Pons (tissue), 1 donor: ENCODE results near the gene CAPN15.

Experiments
- DNase-seq: peaks from one replicate; pipeline ENCODE4 v3.0.0-alpha.2; 2016; ENCODE audit warnings: low spot score

CAPN15 gene

GRCh38 chr16:578232-578869, 50.8 kb downstream of the CAPN15 start:
- DNase-seq: no peak

DNA sequence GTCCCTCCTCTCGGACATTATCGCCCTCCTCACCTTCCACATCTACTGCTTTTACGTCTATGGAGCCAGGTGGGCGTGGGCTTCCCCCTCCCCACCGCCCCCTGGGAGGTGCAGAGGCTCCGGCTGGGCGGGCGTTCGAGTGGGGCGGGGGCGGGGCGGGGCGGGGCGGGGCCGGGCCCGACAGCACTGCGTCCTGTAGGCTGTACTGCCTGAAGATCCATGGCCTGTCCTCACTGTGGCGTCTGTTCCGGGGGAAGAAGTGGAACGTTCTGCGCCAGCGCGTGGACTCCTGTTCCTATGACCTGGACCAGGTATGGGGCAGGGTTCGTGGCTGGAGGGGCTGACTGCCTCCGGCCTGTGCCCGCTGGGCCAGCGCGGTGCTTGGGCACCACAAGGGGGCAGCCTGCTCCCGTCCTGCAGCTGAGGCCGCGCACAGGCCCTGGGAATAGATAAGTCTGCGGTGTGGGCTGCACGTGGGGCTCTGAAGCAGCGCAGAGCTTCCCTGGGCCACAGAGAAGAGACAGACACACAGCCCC, 51.4 kb downstream of the CAPN15 start:
- DNase-seq: peak; percentile 29

- no peak for DNase-seq
These were observed 52.8 kb downstream of the CAPN15 start for GRCh38 chr16:580141-580945.

GRCh38 chr16:580946-581498, 53.5 kb downstream of the CAPN15 start:
- no peak for DNase-seq

DNA sequence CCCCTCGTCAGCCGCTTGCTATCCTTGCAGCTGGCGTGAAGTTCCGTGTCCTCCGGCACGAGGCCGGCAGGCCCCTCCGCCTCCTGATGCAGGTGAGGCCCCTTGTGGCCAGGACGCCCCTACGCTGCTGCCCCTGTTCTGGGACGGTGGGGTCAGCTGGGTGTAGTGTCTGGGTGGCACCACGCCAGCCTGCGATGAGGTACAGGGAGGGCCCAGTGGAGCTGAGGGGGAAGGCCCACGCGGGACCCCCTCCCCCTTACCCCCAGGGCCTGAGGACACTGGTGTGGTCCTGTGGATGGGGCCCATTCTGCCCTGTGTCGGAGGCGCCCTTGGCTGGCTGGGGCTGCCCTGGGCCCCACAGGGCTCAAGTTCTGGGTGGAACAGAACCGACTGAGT, 54.7 kb downstream of the CAPN15 start:
- DNase-seq: no peak

DNA sequence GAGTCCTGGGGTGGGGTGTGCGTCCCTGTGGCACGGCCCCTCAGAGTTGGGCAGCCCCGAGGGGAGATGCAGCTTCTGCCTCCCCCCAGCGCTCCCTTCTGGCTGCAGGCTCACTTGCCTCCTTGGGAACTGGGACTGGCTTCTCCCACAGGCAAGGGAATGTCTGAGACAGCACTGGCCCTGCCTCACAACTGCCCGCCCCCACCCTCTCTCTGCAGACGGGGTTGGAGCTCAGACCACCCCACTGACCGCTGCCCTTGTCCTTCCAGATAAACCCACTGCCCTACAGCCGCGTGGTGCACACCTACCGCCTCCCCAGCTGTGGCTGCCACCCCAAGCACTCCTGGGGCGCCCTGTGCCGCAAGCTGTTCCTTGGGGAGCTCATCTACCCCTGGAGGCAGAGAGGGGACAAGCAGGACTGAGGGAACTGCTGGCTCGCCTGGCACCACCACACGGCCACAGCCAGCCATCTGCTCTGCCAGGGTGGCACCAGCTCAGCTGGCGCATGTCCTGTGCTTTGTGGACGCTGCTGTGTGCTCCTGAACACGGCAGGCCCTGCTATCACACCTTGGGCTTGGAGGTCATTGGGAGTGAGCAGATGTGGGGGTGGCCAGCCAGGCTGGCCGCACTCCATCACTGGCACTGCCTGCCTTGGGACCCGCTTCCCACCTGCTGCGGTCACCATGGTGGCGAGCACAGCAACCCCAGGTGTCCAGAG, 55.3 kb downstream of the CAPN15 start:
- DNase-seq: no peak

- DNase-seq: no peak
These were observed 55.9 kb downstream of the CAPN15 start for GRCh38 chr16:583470-583814.

- DNase-seq: no peak
These were observed 56.5 kb downstream of the CAPN15 start for GRCh38 chr16:583815-584591.

- no peak for DNase-seq
These were observed 57.8 kb downstream of the CAPN15 start for GRCh38 chr16:585351-585750.

DNA sequence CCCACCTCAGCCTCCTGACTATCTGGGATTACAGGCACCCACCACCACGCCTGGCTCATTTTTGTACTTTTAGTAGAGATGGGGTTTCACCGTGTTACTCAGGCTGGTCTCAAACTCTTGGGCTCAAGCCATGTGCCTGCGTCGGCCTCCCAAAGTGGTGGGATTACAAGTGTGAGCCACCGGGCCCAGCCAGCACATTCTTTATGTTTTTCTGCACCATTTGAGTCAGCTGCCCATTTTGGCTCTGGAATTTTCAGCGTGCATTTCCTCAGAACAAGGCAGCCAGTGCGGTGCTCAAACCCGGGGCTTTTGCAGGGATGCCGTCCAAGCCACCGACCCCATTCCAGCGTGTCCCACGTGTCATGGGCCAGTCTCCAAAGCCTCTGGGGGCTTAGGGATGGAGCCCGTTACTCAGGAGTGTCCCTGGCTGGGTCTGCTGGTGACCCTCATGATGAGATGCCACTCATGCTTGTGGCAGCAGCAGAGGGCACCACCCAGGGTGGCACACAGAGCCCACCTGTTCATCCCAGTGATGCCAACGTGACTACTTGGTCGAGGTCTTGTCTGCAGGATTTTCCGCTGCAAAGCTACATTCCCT, 58.6 kb downstream of the CAPN15 start:
- DNase-seq: no peak

- DNase-seq: no peak
These were observed 59.4 kb downstream of the CAPN15 start for GRCh38 chr16:586645-587590.

DNA sequence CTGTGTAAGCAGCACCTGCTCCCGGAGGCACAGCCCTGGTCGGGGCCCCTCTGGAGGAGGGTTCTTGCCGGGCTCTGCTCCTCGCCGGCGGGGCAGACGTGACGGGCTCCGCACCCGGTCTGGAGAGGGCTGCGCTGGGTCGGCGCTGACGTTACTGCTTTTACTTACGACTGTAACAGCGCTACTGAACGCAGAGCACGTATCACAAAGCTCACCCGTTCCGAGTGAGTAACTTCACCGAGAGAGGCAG, 61.1 kb downstream of the CAPN15 start:
- no peak for DNase-seq

DNA sequence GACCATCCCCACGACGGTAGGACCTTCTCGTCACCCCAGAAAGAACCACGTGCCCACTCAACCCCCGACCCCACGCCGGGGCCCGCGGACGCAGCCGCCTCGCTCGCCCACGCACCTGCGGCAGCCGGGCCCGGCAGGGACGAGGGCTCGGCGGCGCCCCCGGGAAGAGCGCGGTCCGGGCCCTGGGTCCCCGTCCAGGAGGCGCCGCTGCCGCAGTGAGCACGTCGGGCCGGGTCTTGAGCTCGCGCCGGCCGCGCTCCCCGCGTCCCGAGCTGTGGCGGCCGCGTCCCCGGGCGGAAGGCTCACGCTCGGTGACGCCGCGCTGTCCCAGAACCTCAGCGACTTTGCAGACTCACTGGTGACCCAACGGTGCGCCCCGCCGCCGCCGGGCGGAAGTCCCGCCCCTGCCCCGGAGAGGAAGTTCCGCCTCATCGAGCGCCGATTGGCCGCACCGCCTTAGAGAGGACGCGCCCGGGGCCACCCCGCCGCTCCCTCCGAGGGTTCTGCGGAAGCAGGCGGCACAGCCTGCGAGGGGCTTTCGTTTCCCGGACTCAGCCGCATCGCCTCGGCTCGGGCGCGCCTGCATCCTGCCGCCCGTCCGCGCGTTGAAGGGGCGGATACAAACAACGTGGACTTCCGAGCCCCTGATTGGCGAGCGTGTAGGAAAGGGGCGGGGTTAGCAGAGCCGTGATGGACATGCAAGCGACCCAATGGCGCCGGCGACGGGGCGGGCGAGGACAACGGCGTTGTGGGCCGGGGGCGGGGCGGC, 61.6 kb downstream of the CAPN15 start:
- peak; percentile 95 for DNase-seq

DNA sequence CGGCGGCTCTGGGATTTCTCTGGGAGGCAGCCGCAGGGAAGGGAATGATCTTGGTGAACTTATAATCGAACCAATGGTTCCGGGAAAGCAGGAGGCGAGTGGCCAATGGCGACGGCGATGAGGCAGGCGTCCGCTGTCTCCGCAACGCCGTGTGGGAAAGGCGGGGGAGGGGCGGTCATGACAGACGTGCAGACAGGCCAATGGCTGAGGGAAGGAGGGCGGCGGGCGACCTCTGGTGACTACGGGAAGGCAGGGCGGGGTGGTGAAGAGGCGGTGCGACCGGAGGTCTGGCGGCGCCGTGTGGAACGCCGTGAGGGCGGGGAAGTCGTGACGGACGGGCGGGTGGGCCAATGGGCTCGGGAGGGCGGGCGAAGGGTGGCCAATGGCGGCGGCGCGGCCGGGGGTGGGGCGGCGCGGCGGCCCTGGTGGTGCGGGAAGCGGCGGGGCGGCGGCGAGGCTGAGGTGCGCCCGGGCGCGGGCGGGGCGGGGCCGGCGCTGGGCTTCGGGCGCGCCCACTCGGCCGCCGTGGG, 62.2 kb downstream of the CAPN15 start, which contains the start of gene RAB40C:
RAB40C (plus strand) TSS at position 409 of the 530 bp plus-strand sequence. CDS start 226 bp downstream, outside the sequence.
- DNase-seq: peak; percentile 96

- no peak for DNase-seq
These were observed 62.8 kb downstream of the CAPN15 start for GRCh38 chr16:590188-590814.

- no peak for DNase-seq
These were observed 63.3 kb downstream of the CAPN15 start for GRCh38 chr16:590815-591200.

DNA sequence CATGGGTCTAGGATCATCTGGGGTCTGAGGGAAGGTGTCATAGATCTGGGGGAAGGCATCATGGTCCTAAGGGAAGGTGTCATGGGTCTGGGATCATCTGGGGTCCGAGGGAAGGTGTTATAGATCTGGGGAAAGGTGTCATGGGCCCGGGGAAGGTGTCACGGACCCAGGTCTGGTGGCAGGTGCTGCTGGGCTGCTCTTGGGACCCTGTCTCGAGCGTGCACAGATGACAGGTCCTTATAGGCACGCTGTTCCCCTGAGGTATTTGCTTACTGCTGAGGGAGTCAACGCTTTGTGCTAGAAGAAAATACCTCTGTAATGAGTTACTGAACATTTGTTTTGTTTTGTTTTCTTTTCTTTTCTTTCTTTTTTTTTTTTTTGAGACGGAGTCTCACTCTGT, 63.7 kb downstream of the CAPN15 start:
- no peak for DNase-seq

DNA sequence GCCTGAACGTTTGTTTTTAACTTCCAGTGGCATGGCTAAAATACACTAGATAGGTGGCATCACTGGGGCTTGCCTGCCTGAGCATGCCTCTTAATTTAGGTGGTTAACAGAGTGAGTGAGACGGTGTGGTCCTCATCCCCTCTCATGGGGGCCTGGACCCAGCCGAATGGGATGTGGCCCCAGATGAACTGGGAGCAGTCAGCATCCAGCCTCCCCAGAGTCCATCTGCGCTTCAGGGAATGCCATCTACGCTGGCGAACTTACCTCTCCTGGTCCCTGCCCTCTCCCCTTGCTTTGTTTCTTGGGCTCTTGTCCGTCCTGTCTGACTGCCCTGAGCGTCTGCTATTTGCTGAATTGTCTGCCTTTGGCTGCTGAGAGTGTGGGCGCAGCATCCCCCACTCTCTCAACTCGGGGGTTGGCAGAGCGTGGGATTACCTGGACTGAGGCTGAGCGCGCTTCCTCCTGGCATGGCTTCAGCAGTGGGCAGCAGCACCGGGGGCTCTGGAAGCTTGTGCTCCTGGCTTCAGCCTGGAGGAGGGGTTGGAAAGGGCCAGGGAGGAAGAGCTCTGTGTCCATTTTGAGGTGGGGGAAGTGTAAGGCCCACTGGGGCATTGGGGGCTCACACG, 64.5 kb downstream of the CAPN15 start:
- no peak for DNase-seq
